ENCODE results near the gene MEMO1.
"Not testable (repeated sequence)": the region's sequence is repeated elsewhere in the genome, so short reads cannot be mapped to it uniquely, and the experiment has no call there.

MEMO1 gene

GRCh38 chr2:32010670-32011484 is at the start of gene MEMO1:
Gene MEMO1, minus strand, starts transcription at chr2:32011008. Its CDS starts 761 bp downstream, at chr2:32010247.
- Mint-ChIP-seq H3K36me3 (ENCODE audit: low read depth) (peaks cover 41% of the 10 kb centered on the region), H3K4me3 (peak within 1 kb of the TSS; percentile 97), H3K27me3 (no peaks in the 10 kb centered on the region), H3K9me3 (no peaks in the 10 kb centered on the region), H3K27ac (peak within 1 kb of the TSS; percentile 96), H3K4me1 (ENCODE audit: low read depth) (peaks cover 44% of the 10 kb centered on the region)
- peak; percentile 95 for DNase-seq

GRCh38 chr2:32060266-32060665 is 49.5 kb upstream of the MEMO1 start:
- H3K36me3 Mint-ChIP-seq (ENCODE audit: low read depth) = peaks cover 6% of the 10 kb centered on the region
- H3K27ac Mint-ChIP-seq = no peak overlapping the region
- no peaks in the 10 kb centered on the region for H3K9me3 Mint-ChIP-seq
- no peak for DNase-seq
- H3K27me3 Mint-ChIP-seq = no peaks in the 10 kb centered on the region
- H3K4me1 Mint-ChIP-seq (ENCODE audit: low read depth) = peaks cover 25% of the 10 kb centered on the region
- no peak overlapping the region for H3K4me3 Mint-ChIP-seq

- no peak for DNase-seq
- Mint-ChIP-seq H3K9me3 (no peaks in the 10 kb centered on the region), H3K36me3 (ENCODE audit: low read depth) (peaks cover 2% of the 10 kb centered on the region), H3K4me3 (no peak overlapping the region), H3K4me1 (ENCODE audit: low read depth) (peaks cover 14% of the 10 kb centered on the region), H3K27me3 (no peaks in the 10 kb centered on the region), H3K27ac (no peak overlapping the region)
Observed at GRCh38 chr2:32058130-32058529, 47.3 kb upstream of the MEMO1 start.

GRCh38 chr2:32054583-32054982 is 43.8 kb upstream of the MEMO1 start:
- H3K27ac Mint-ChIP-seq; H3K4me1 Mint-ChIP-seq (ENCODE audit: low read depth); H3K9me3 Mint-ChIP-seq; H3K27me3 Mint-ChIP-seq; DNase-seq; H3K36me3 Mint-ChIP-seq (ENCODE audit: low read depth); H3K4me3 Mint-ChIP-seq: not testable (repeated sequence)

GRCh38 chr2:32051836-32052439 is 41.1 kb upstream of the MEMO1 start:
- Mint-ChIP-seq H3K27me3 (no peaks in the 10 kb centered on the region), H3K9me3 (no peaks in the 10 kb centered on the region), H3K4me3 (no peak overlapping the region), H3K4me1 (ENCODE audit: low read depth) (peaks cover 5% of the 10 kb centered on the region), H3K27ac (no peak overlapping the region), H3K36me3 (ENCODE audit: low read depth) (no peaks in the 10 kb centered on the region)
- DNase-seq = no peak

GRCh38 chr2:32043561-32043960 is 32.8 kb upstream of the MEMO1 start:
- H3K4me3 Mint-ChIP-seq = no peak overlapping the region
- DNase-seq = no peak
- H3K36me3 Mint-ChIP-seq (ENCODE audit: low read depth) = peaks cover 8% of the 10 kb centered on the region
- H3K9me3 Mint-ChIP-seq = no peaks in the 10 kb centered on the region
- no peak overlapping the region for H3K27ac Mint-ChIP-seq
- H3K4me1 Mint-ChIP-seq (ENCODE audit: low read depth) = peaks cover 15% of the 10 kb centered on the region
- no peaks in the 10 kb centered on the region for H3K27me3 Mint-ChIP-seq

GRCh38 chr2:32039447-32040219 is 28.8 kb upstream of the MEMO1 start, which contains the start of gene DPY30:
Gene DPY30, minus strand, starts transcription at chr2:32039805. Its CDS starts 349 bp downstream, at chr2:32039456.
- Mint-ChIP-seq H3K4me1 (ENCODE audit: low read depth) (peaks cover 19% of the 10 kb centered on the region), H3K27ac (peak within 1 kb of the TSS; percentile 92), H3K4me3 (peak within 1 kb of the TSS; percentile 86), H3K27me3 (no peaks in the 10 kb centered on the region), H3K36me3 (ENCODE audit: low read depth) (peaks cover 21% of the 10 kb centered on the region), H3K9me3 (no peaks in the 10 kb centered on the region)
- DNase-seq = peak; percentile 92

- Mint-ChIP-seq H3K4me1 (ENCODE audit: low read depth) (peaks cover 32% of the 10 kb centered on the region), H3K36me3 (ENCODE audit: low read depth) (peaks cover 49% of the 10 kb centered on the region), H3K27ac (peak overlapping the region; percentile 7)
- DNase-seq, H3K27me3 Mint-ChIP-seq, H3K9me3 Mint-ChIP-seq, H3K4me3 Mint-ChIP-seq: not testable (repeated sequence)
Observed at GRCh38 chr2:32034198-32034887, 23.5 kb upstream of the MEMO1 start.

- H3K27ac Mint-ChIP-seq; DNase-seq; H3K4me3 Mint-ChIP-seq; H3K9me3 Mint-ChIP-seq; H3K4me1 Mint-ChIP-seq (ENCODE audit: low read depth); H3K27me3 Mint-ChIP-seq: not testable (repeated sequence)
- H3K36me3 Mint-ChIP-seq (ENCODE audit: low read depth) = peaks cover 46% of the 10 kb centered on the region
Observed at GRCh38 chr2:32018789-32019482, 8.1 kb upstream of the MEMO1 start.

- H3K4me3 Mint-ChIP-seq = peak overlapping the region; percentile 31
- H3K9me3 Mint-ChIP-seq = no peaks in the 10 kb centered on the region
- H3K27me3 Mint-ChIP-seq = no peaks in the 10 kb centered on the region
- H3K27ac Mint-ChIP-seq = no peak overlapping the region
- peaks cover 27% of the 10 kb centered on the region for H3K4me1 Mint-ChIP-seq (ENCODE audit: low read depth)
- no peak for DNase-seq
- H3K36me3 Mint-ChIP-seq (ENCODE audit: low read depth) = peaks cover 41% of the 10 kb centered on the region
Observed at GRCh38 chr2:32012872-32013271, 2.1 kb upstream of the MEMO1 start.

- DNase-seq = no peak
Observed at GRCh38 chr2:32011485-32011960, 715 bp upstream of the MEMO1 start.

GRCh38 chr2:32010280-32010669 is 533 bp downstream of the MEMO1 start:
- not testable (repeated sequence) for H3K27me3 Mint-ChIP-seq, H3K9me3 Mint-ChIP-seq, DNase-seq
- H3K4me3 Mint-ChIP-seq = peak overlapping the region; percentile 66
- H3K4me1 Mint-ChIP-seq (ENCODE audit: low read depth) = peaks cover 50% of the 10 kb centered on the region
- peaks cover 47% of the 10 kb centered on the region for H3K36me3 Mint-ChIP-seq (ENCODE audit: low read depth)
- H3K27ac Mint-ChIP-seq = peak overlapping the region; percentile 82

More at GRCh38 chr2:32011485-32011960, 715 bp upstream of the MEMO1 start:
- peaks cover 40% of the 10 kb centered on the region for H3K36me3 Mint-ChIP-seq (ENCODE audit: low read depth)
- H3K27ac Mint-ChIP-seq = peak overlapping the region; percentile 96
- peak overlapping the region; percentile 87 for H3K4me3 Mint-ChIP-seq
- no peaks in the 10 kb centered on the region for H3K9me3 Mint-ChIP-seq
- H3K4me1 Mint-ChIP-seq (ENCODE audit: low read depth) = peaks cover 37% of the 10 kb centered on the region
- H3K27me3 Mint-ChIP-seq = no peaks in the 10 kb centered on the region

- H3K9me3 Mint-ChIP-seq = no peaks in the 10 kb centered on the region
- peak overlapping the region; percentile 95 for H3K27ac Mint-ChIP-seq
- H3K36me3 Mint-ChIP-seq (ENCODE audit: low read depth) = peaks cover 50% of the 10 kb centered on the region
- peak overlapping the region; percentile 97 for H3K4me3 Mint-ChIP-seq
- H3K4me1 Mint-ChIP-seq (ENCODE audit: low read depth) = peaks cover 56% of the 10 kb centered on the region
- peak; percentile 66 for DNase-seq
- no peaks in the 10 kb centered on the region for H3K27me3 Mint-ChIP-seq
Observed at GRCh38 chr2:32009516-32010256, 1.1 kb downstream of the MEMO1 start.
